HCT116 (cell line): ENCODE data around the gene PSORS1C2. TPM values are rescaled to one million over a fixed set of nuclear protein-coding genes. Genes with fewer than 3 reads are reported as not detected.

Experiments
- ATAC-seq: fragments of 200-7000 bp; cut with Tn5 transposase; 2 replicates; pipeline ENCODE4 v1.9.1; 2020; ENCODE audit warnings: mild to moderate bottlenecking, moderate library complexity
- BruUV-seq: library from RNA; stranded (reverse); fragments of 400-500 nt; replicated peaks from 2 replicates; lab custom pipeline; 2021; lab: Mats Ljungman, UMichigan
- CTCF ChIA-PET: fragments of 300-600 bp; sonication (Branson Sonifier 250); formaldehyde crosslinking; loops from one replicate; lab custom pipeline; 2021; ENCODE audit warnings: antibody characterized with exemption; lab: Charles Lee
- POLR2A ChIA-PET: fragments of 300-600, 350-600 bp; sonication (Branson Sonifier 250); formaldehyde crosslinking; loops from one replicate; lab custom pipeline; 2021; ENCODE audit warnings: antibody characterized with exemption; lab: Charles Lee
- RAD21 ChIA-PET, 2 experiments: fragments of 300-600 bp; sonication (Branson Sonifier 250); formaldehyde crosslinking; loops; one replicate each; lab custom pipeline; 2023; ENCODE audit warnings: low total read pairs in 2 of 2; ENCODE audit not compliant: uncharacterized antibody in 2 of 2, unreplicated experiment in 2 of 2, low non-redundant PET in 1 of 2; lab: Charles Lee
- DNase-seq: peaks from one replicate; pipeline ENCODE4 v3.0.0-alpha.2; 2010; ENCODE audit warnings: low read depth, low spot score
- H2AFZ ChIP-seq: fragments of 200-600 bp; shearing (Covaris generic), sonication (generic); 2 replicates; pipeline ENCODE4 v1.6.1; 2017; ENCODE audit warnings: low read depth, mixed run types, mixed read lengths, antibody characterized with exemption, low read length; ENCODE audit not compliant: poor library complexity, severe bottlenecking
- H3K27ac ChIP-seq: 2 replicates; pipeline ENCODE4 v1.5.1; 2012; ENCODE audit warnings: low read depth, low read length
- H3K27me3 ChIP-seq: fragments of 200-600 bp; sonication (generic); 2 replicates; pipeline ENCODE4 v1.6.1; 2016; ENCODE audit warnings: mixed run types, low read length, mixed read lengths; ENCODE audit not compliant: insufficient read depth
- H3K36me3 ChIP-seq, 2 experiments: fragments of 200-500 bp in 1 of 2; fragments of 200-600 bp in 1 of 2; sonication (Bioruptor generic) in 1 of 2; sonication (generic) in 1 of 2; 2 replicates each; pipeline versions ENCODE4 v1.5.1 to v1.6.1; 2014 to 2016; ENCODE audit warnings: low read length in 2 of 2, inconsistent platforms in 1 of 2, mixed read lengths in 1 of 2, mixed run types in 1 of 2; ENCODE audit not compliant: insufficient read depth in 2 of 2, control insufficient read depth in 1 of 2
- H3K4me1 ChIP-seq, 2 experiments: fragments of 200-600 bp in 1 of 2; sonication (generic) in 1 of 2; 2 replicates each; pipeline versions ENCODE4 v1.5.1 to v1.6.1; 2012 to 2017; ENCODE audit warnings: low read length in 2 of 2, inconsistent platforms in 1 of 2, mild to moderate bottlenecking in 1 of 2, mixed read lengths in 1 of 2, mixed run types in 1 of 2, moderate library complexity in 1 of 2; ENCODE audit not compliant: insufficient read depth in 2 of 2, control insufficient read depth in 1 of 2
- H3K4me2 ChIP-seq: fragments of 200-600 bp; sonication (generic); 2 replicates; pipeline ENCODE4 v1.6.1; 2017; ENCODE audit warnings: mixed run types, low read length, mixed read lengths
- H3K4me3 ChIP-seq, 2 experiments: fragments of 200-600 bp in 1 of 2; sonication (generic) in 1 of 2; replicated peaks in 1 of 2; 2 replicates each; pipeline ENCODE4 v1.5.1; 2011 to 2016; ENCODE audit warnings: low read length in 2 of 2, control low read depth in 1 of 2, low read depth in 1 of 2, mild to moderate bottlenecking in 1 of 2, mixed read lengths in 1 of 2, mixed run types in 1 of 2
- H3K79me2 ChIP-seq: fragments of 200-600 bp; sonication (generic); 2 replicates; pipeline ENCODE4 v1.6.1; 2017; ENCODE audit warnings: mild to moderate bottlenecking, mixed run types, low read length, moderate library complexity, mixed read lengths; ENCODE audit not compliant: insufficient read depth
- H3K9ac ChIP-seq: fragments of 200-600 bp; sonication (generic); 2 replicates; pipeline ENCODE4 v1.6.1; 2016; ENCODE audit warnings: low read length, mixed read lengths
- H3K9me2 ChIP-seq: fragments of 200-600 bp; sonication (generic), shearing (Covaris generic); 2 replicates; pipeline ENCODE4 v1.6.1; 2017; ENCODE audit warnings: mixed run types, mild to moderate bottlenecking, moderate library complexity; ENCODE audit not compliant: insufficient read depth
- H3K9me3 ChIP-seq, 2 experiments: fragments of 200-500 bp in 1 of 2; fragments of 200-600 bp in 1 of 2; sonication (Bioruptor generic) in 1 of 2; sonication (generic) in 1 of 2; 2 replicates each; pipeline ENCODE4 v1.6.1; 2014 to 2017; ENCODE audit warnings: low read length in 2 of 2, mixed read lengths in 2 of 2, inconsistent platforms in 1 of 2, low read depth in 1 of 2, mild to moderate bottlenecking in 1 of 2, mixed run types in 1 of 2, moderate library complexity in 1 of 2; ENCODE audit not compliant: control insufficient read depth in 1 of 2, insufficient read depth in 1 of 2
- H4K20me1 ChIP-seq: fragments of 200-600 bp; sonication (generic), shearing (Covaris generic); 2 replicates; pipeline ENCODE4 v1.6.1; 2017; ENCODE audit warnings: mixed run types, mild to moderate bottlenecking, moderate library complexity; ENCODE audit not compliant: insufficient read depth
- CBX3 ChIP-seq: IDR thresholded peaks from 2 replicates; pipeline ENCODE4 v1.6.1; 2012; ENCODE audit warnings: low read depth
- CEBPB ChIP-seq: IDR thresholded peaks from 2 replicates; pipeline ENCODE4 v1.6.1; 2012; ENCODE audit warnings: low read depth
- EGR1 ChIP-seq: IDR thresholded peaks from 2 replicates; pipeline ENCODE4 v1.6.1; 2012; ENCODE audit warnings: low read depth
- ELF1 ChIP-seq: IDR thresholded peaks from 2 replicates; pipeline ENCODE4 v1.6.1; 2012; ENCODE audit warnings: low read depth, borderline replicate concordance
- EZH2 ChIP-seq: fragments of 200-600 bp; sonication (generic); IDR thresholded peaks from 2 replicates; pipeline ENCODE4 v1.6.1; 2017; ENCODE audit warnings: antibody characterized with exemption, mixed run types
- JUND ChIP-seq: IDR thresholded peaks from 2 replicates; pipeline ENCODE4 v1.6.1; 2012
- POLR2A ChIP-seq: IDR thresholded peaks from 2 replicates; pipeline ENCODE4 v1.7.0; 2011; ENCODE audit warnings: borderline replicate concordance; ENCODE audit not compliant: insufficient read depth, insufficient read length; ENCODE audit errors: extremely low read depth
- RAD21 ChIP-seq: IDR thresholded peaks from 2 replicates; pipeline ENCODE4 v1.6.1; 2012; ENCODE audit warnings: low read depth, mild to moderate bottlenecking
- SP1 ChIP-seq: IDR thresholded peaks from 2 replicates; pipeline ENCODE4 v1.6.1; 2012; ENCODE audit warnings: low read depth
- TCF7L2 ChIP-seq: IDR thresholded peaks from 2 replicates; pipeline ENCODE4 v1.7.0; 2011; ENCODE audit warnings: borderline replicate concordance, inconsistent platforms; ENCODE audit not compliant: insufficient read depth, insufficient read length; ENCODE audit errors: extremely low read depth
- YY1 ChIP-seq: IDR thresholded peaks from 2 replicates; pipeline ENCODE4 v1.6.1; 2011; ENCODE audit warnings: low read length, low read depth, moderate library complexity, mild to moderate bottlenecking; ENCODE audit not compliant: insufficient replicate concordance; ENCODE audit errors: extremely low read depth
- ZNF274 ChIP-seq: fragments of 200-500 bp; sonication (Bioruptor generic); IDR thresholded peaks from 2 replicates; pipeline ENCODE4 v1.6.1; 2014; ENCODE audit warnings: mild to moderate bottlenecking, low read depth, low read length, inconsistent platforms
- intact Hi-C: fragments of 100-400 bp; cut with micrococcal nuclease; formaldehyde crosslinking; loops from 2 replicates; pipeline ENCODE4 v1.10.0; 2022
- total RNA-seq: library from RNA; stranded (reverse); gene quantifications from one replicate; pipeline ENCODE4 v1.2.1, GENCODE V29; 2021; ENCODE audit not compliant: unreplicated experiment
- TF ChIP-seq, protein P1 (sequence below): IDR thresholded peaks from 2 replicates; pipeline ENCODE4 v1.6.1; 2012

Gene PSORS1C2
- total RNA-seq, 1 experiment from 2014 or later = not detected

DNA sequence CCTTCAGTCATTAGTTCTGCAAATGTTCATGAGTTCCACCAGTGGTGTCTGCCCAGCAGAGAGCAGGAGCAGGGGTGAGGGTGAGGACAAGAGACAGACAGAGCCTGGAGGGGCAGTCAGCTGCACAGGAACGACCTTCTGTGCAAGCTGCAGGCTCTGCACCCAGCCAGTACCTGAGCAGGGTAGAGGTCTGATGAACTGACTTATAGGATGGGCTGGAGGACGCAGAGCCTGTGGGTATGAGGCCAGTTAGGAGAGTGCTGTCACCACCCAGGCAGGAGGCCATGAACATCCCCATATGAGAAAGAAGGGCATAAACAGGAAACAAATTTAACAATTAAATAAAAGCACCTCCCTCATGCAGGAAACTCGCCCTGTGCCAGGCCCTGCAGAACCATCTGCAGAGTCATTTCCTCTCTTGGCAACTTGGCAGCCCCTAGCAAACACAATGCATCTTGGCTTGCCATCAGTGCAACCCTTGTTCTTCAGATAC lies 44.4 kb downstream of the PSORS1C2 start:
- TF ChIP-seq EZH2 (no peak), JUND (no peak), YY1 (no peak), EGR1 (no peak), ZNF274 (no peak), SP1 (no peak), POLR2A (no peak), TCF7L2 (no peak), ELF1 (no peak), RAD21 (no peak), CBX3 (no peak), CEBPB (no peak)
- TF ChIP-seq, protein P1, sequence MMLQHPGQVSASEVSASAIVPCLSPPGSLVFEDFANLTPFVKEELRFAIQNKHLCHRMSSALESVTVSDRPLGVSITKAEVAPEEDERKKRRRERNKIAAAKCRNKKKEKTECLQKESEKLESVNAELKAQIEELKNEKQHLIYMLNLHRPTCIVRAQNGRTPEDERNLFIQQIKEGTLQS = no peak
- TF ChIP-seq, all 23 proteins: peak for 0
- peaks cover 0 to 6% of the 10 kb centered on the region in 2 experiments; a peak in 2 of 4 replicates for H3K4me1 ChIP-seq
- RAD21 ChIA-PET = no interaction called here
- H3K9me2 ChIP-seq = no peaks in the 10 kb centered on the region
- H3K9me3 ChIP-seq = no peaks in the 10 kb centered on the region
- H4K20me1 ChIP-seq = no peaks in the 10 kb centered on the region
- ATAC-seq (no peak), DNase-seq (no peak)
- H3K36me3 ChIP-seq = no peaks in the 10 kb centered on the region
- CTCF ChIA-PET = no interaction called here
- H3K4me2 ChIP-seq = no peak overlapping the region
- H3K79me2 ChIP-seq = no peaks in the 10 kb centered on the region
- POLR2A ChIA-PET = no interaction called here
- intact Hi-C loops = no loop called here
- no peak overlapping the region for H2AFZ ChIP-seq
- no TSS peak for BruUV-seq
- H3K4me3 ChIP-seq = no peak overlapping the region
- no peak overlapping the region for H3K27ac ChIP-seq
- H3K9ac ChIP-seq = no peak overlapping the region
- H3K27me3 ChIP-seq = no peaks in the 10 kb centered on the region
